RKO (cell line): ENCODE measurements around the gene FMNL1.
"Not testable (repeated sequence)": the region's sequence is repeated elsewhere in the genome, so short reads cannot be mapped to it uniquely, and the experiment has no call there.

Experiments
- DNase-seq: peaks from one replicate; pipeline ENCODE4 v3.0.0-alpha.2; 2016; ENCODE audit warnings: low spot score

FMNL1 gene

GRCh38 chr17:45234641-45235415 lies 13.1 kb downstream of the FMNL1 start:
- DNase-seq: peak; percentile 19

GRCh38 chr17:45235416-45236281 lies 14.0 kb downstream of the FMNL1 start:
- peak; percentile 59 for DNase-seq

- no peak for DNase-seq
These were observed 14.6 kb downstream of the FMNL1 start for GRCh38 chr17:45236282-45236606.

GRCh38 chr17:45237686-45238085 lies 16.0 kb downstream of the FMNL1 start:
- DNase-seq: no peak

- DNase-seq: no peak
These were observed 16.6 kb downstream of the FMNL1 start for GRCh38 chr17:45238155-45238774.

- no peak for DNase-seq
These were observed 19.2 kb downstream of the FMNL1 start for GRCh38 chr17:45240905-45241327.

- no peak for DNase-seq
These were observed 19.8 kb downstream of the FMNL1 start for GRCh38 chr17:45241328-45242028.

- no peak for DNase-seq
These were observed 20.3 kb downstream of the FMNL1 start for GRCh38 chr17:45242029-45242414.

GRCh38 chr17:45243750-45244149 lies 22.1 kb downstream of the FMNL1 start:
- DNase-seq: no peak

GRCh38 chr17:45244725-45245656 lies 23.3 kb downstream of the FMNL1 start:
- DNase-seq: no peak

GRCh38 chr17:45246338-45246737 lies 24.7 kb downstream of the FMNL1 start:
- no peak for DNase-seq

GRCh38 chr17:45246861-45247428 lies 25.3 kb downstream of the FMNL1 start:
- peak; percentile 33 for DNase-seq

- DNase-seq: peak; percentile 95
These were observed 25.9 kb downstream of the FMNL1 start for GRCh38 chr17:45247429-45248131.

GRCh38 chr17:45248132-45248957 lies 26.7 kb downstream of the FMNL1 start:
- peak; percentile 49 for DNase-seq

- no peak for DNase-seq
These were observed 30.2 kb downstream of the FMNL1 start for GRCh38 chr17:45251931-45252330.

- not testable (repeated sequence) for DNase-seq
These were observed 31.6 kb downstream of the FMNL1 start for GRCh38 chr17:45253237-45253636.

- DNase-seq: no peak
These were observed 32.2 kb downstream of the FMNL1 start for GRCh38 chr17:45253879-45254278.

- DNase-seq: no peak
These were observed 33.7 kb downstream of the FMNL1 start for GRCh38 chr17:45255358-45255757.
